Measurements from ENCODE around the gene ARHGEF11. TPM values are rescaled to one million over a fixed set of nuclear protein-coding genes. Genes with fewer than 3 reads are reported as not detected.

ARHGEF11 gene
- total RNA-seq, 1 experiment from 2014 or later, result 41.1 TPM

- Histone ChIP-seq H2BK120ac (ENCODE audit: low read depth, low read length, poor library complexity, severe bottlenecking) (no peak overlapping the region), H2BK20ac (ENCODE audit: low read depth, low read length, poor library complexity, severe bottlenecking) (no peak overlapping the region), H4K20me1 (ENCODE audit: control insufficient read depth, insufficient read depth, insufficient read length) (no peaks in the 10 kb centered on the region), H2BK12ac (ENCODE audit: insufficient read length, low read depth, low read length) (no peak overlapping the region), H3K9ac (ENCODE audit: extremely low read depth, insufficient read length, low read length) (no peak overlapping the region), H3K9me3 (ENCODE audit: control insufficient read depth, low read depth, low read length) (no peaks in the 10 kb centered on the region), H3K79me2 (ENCODE audit: insufficient read depth, low read length) (no peaks in the 10 kb centered on the region), H3K4me1 (ENCODE audit: insufficient read depth, low read length) (peaks cover 2% of the 10 kb centered on the region; the same call in 1 of the 2 replicates), H3K23ac (ENCODE audit: insufficient read length, low read depth, low read length) (no peak overlapping the region), H2BK5ac (ENCODE audit: insufficient read length, low read length) (no peak overlapping the region), H3K27ac (ENCODE audit: insufficient read length, low read depth, low read length) (no peak overlapping the region), H3K14ac (ENCODE audit: insufficient read depth, low read length) (no peak overlapping the region), H3T11ph (ENCODE audit: low read length) (no peak overlapping the region), H4K5ac (ENCODE audit: insufficient read length, low read depth, low read length) (no peak overlapping the region), H3K79me1 (ENCODE audit: insufficient read depth, low read depth, low read length, poor library complexity, severe bottlenecking) (no peaks in the 10 kb centered on the region), H3K18ac (ENCODE audit: insufficient read length, low read depth, low read length) (no peak overlapping the region), H3K4me2 (ENCODE audit: insufficient read depth, insufficient read length, low read length) (no peak overlapping the region), H2AFZ (ENCODE audit: low read length) (no peak overlapping the region), H3K56ac (ENCODE audit: insufficient read length, low read depth, low read length) (no peak overlapping the region), H3K27me3 (ENCODE audit: insufficient read depth, low read length) (no peaks in the 10 kb centered on the region), H4K8ac (replicated peaks; ENCODE audit: insufficient read length, low read depth, low read length) (no peak overlapping the region), H4K91ac (ENCODE audit: insufficient read length, low read depth, low read length) (no peak overlapping the region), H3K23me2 (ENCODE audit: insufficient read length, low read depth, low read length, poor library complexity, severe bottlenecking) (no peaks in the 10 kb centered on the region), H2AK5ac (ENCODE audit: insufficient read length, low read length) (no peak overlapping the region), H2BK15ac (ENCODE audit: low read depth, low read length) (no peak overlapping the region), H3K4ac (ENCODE audit: low read depth, low read length) (no peak overlapping the region)
- Mint-ChIP-seq H3K4me3 (no peak overlapping the region), H3K36me3 (ENCODE audit: insufficient read depth in 1 of 3, low read depth in 3 of 3) (no peaks in the 10 kb centered on the region; a peak in 1 of 7 replicates), H3K9me3 (no peaks in the 10 kb centered on the region), H3K27ac (no peak overlapping the region), H3K4me1 (peaks cover 24 to 28% of the 10 kb centered on the region in 2 experiments), H3K27me3 (ENCODE audit: low read depth) (no peaks in the 10 kb centered on the region)
- DNase-seq, result no peak
- no peak for TF ChIP-seq CTCF (conservative IDR thresholded peaks at IDR 0.05)
- no CpG with 5 or more reads among the region's 4 CpGs for WGBS (ENCODE audit: extremely low coverage, insufficient read length, low lambda C conversion rate)
These were observed 45.6 kb upstream of the ARHGEF11 start for GRCh38 chr1:157091186-157091585.

Data from H9 (cell line).